OCI-LY3 (cell line): ENCODE data around the gene TIMM44.

Experiments
- EZH2phosphoT487 ChIP-seq: fragments of 200-600 bp; shearing (Covaris generic); IDR thresholded peaks from 2 replicates; pipeline ENCODE4 v1.6.1; 2018; ENCODE audit warnings: antibody characterized with exemption, mixed run types, low read depth
- TF ChIP-seq, protein P1 (sequence below): fragments of 200-600, 300-600 bp; sonication (generic); IDR thresholded peaks from 2 replicates; pipeline ENCODE4 v1.5.1; 2014; ENCODE audit warnings: antibody characterized with exemption, low read length, low read depth

DNA sequence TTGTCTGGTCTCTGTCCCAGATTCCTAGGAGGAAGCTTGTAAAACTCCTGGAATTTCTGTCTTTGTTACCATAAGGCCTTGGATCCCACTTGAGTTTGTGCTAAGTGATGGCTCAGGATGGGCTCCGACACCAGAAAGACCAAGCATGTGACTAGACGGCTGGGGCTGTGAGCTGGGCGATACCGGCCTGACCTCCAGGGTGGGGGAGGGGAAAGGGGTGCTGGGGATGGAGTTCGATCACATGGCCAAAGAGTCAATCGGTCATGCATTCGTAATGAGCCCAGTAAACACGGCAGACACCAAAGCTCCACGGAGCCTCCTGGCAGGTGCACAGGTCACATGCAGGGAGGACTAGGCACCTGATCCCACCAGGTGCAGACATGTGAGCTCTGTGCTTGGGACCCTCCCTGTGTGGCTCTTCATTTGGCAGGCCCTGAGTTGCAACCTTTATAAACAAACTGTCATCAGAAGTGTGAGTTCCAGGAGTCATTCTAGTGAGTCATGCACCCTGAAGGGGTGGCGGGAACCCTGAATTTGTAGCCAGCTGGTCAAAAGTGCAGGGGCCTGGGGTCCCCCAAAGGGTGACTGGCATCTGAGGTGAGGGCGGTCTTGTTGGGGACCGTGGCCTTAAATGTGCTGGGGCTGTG lies 34.8 kb upstream of the TIMM44 start:
- TF ChIP-seq, protein P1, sequence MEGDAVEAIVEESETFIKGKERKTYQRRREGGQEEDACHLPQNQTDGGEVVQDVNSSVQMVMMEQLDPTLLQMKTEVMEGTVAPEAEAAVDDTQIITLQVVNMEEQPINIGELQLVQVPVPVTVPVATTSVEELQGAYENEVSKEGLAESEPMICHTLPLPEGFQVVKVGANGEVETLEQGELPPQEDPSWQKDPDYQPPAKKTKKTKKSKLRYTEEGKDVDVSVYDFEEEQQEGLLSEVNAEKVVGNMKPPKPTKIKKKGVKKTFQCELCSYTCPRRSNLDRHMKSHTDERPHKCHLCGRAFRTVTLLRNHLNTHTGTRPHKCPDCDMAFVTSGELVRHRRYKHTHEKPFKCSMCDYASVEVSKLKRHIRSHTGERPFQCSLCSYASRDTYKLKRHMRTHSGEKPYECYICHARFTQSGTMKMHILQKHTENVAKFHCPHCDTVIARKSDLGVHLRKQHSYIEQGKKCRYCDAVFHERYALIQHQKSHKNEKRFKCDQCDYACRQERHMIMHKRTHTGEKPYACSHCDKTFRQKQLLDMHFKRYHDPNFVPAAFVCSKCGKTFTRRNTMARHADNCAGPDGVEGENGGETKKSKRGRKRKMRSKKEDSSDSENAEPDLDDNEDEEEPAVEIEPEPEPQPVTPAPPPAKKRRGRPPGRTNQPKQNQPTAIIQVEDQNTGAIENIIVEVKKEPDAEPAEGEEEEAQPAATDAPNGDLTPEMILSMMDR: no peak
- no peak for TF ChIP-seq EZH2phosphoT487
